SIG-M5 treated with dmso at 0.1 percent for 504 hours (cell line): ENCODE data around the gene CPD.

Source experiments
- DNase-seq: peaks from one replicate; lab custom pipeline; 2025; ENCODE audit not compliant: unreplicated experiment; lab: John Stamatoyannopoulos, UW

The CPD gene

DNA sequence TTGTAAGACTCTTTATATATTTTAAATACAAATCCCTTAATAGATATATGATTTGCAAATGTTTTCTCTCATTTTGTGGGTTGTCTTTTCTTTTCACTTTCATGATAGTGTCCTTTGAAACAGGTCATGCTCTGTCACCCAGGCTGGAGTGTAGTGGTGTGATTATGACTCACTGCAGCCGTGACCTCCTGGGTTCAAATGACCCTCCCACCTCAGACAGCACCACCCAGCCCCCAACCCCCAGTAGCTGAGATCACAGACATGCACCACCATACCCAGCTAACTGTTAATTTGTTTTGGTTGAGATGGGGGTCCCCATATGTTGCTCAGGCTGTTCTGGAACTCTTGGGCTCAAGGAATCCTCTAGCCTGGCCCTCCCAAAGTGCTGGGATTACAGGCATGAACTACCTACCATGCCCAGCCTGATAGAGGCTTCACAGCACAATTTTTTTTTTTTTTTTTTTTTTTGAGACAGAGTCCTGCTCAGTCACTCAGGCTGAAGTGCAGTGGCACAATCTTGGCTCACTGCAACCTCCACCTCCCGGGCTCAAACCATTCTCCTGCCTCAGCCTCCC is 26.4 kb upstream of the CPD start:
- DNase-seq = no peak

DNA sequence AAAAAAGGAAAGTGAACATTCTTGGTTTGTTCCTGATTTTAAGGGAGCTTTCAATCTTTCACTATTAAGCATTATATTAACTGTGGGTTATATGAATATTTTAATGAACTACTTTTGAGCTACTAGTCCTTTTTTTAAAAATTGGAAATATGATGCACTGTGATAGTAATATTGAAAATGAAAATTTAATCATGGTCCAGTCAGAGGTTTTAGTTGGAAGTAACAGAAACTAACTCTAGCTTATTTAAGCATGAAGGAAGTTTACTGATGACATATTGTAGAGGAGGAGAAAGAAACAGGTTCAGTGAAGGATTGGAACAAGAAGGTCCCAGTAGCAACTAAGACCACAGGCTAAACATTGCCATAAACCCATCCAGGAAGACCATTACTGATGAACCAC is 24.0 kb upstream of the CPD start:
- DNase-seq = no peak

DNA sequence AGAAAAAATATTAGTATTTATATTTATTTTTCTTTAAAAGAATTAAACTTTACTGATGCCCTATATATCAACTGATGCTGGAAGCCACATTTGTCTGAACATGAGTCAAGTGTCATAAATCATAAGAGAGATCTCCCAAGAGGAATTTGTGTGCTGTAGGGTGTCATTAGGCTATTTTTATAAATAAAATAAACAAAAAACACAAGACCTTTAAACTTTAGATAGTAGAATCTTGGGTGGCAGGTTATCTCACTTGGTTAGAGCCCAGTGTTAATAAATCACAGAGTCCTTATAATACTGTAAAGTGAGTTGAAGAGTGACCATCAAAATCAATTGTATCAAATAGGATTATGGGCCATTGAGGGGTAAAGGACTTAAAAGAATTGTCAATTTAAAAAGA is 21.3 kb upstream of the CPD start:
- DNase-seq = no peak

DNA sequence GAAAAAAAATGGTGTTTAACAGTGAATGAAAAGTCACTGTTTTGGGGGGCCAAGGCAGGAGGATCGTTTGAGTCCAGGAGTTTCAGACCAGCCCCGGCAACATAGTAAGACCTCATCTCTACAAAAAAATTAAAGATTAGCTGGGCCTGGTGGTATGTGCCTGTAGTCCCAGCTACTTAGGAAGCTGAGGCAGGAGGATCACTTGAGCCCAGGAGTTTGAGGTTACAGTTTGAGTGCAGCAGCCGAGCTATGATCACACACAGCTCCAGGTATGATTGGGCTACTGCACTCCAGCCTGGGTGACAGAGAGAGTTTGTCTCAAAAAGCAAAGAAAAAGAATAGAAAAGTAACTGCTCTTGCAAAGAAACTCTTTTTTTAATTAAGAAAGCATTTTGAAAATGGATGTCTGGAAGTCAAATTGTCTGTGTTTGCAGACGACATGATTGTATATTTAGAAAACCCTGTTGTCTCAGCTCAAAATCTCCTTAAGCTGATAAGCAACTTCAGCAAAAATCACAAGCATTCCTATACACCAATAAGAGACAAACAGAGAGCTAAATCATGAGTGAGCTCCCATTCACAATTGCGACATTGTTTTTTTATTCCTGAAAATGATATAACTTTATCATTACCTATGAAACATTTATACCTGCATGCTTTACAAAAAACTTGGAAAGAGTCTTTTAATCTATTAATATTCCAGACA is 20.5 kb upstream of the CPD start:
- no peak for DNase-seq

DNA sequence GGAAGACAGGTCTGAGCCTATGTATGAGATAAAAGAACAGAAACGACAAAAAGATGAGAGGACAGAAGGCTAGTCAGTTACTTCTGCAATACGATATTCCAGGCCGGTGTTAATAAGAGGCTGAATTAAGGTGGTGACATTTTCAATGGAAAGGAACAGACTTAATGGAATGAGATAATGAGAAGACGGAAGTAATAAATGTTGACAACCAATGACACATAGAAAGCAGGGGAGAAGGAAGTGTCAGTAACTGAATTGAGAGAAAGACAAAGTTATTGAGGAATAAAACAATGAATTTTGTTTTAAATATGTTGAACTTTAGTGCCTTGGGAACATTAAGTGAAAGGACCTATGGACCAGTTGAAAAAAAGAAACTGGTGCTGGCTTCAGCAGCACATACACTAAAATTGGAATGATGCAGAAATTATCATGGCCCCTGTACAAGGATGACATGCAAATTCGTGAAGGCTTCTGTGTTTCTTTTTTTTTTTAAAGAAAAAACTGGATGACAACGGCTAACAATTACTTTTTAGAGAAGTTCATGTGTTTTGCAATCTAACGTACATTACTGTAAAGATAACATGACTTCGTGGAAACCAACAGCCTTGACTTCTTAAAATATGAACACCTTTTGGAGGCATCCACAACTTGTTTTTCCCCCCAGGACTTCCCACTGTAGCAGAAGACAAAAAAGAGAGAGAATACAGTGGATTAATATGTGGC is 18.5 kb upstream of the CPD start:
- DNase-seq = peak; percentile 86

DNA sequence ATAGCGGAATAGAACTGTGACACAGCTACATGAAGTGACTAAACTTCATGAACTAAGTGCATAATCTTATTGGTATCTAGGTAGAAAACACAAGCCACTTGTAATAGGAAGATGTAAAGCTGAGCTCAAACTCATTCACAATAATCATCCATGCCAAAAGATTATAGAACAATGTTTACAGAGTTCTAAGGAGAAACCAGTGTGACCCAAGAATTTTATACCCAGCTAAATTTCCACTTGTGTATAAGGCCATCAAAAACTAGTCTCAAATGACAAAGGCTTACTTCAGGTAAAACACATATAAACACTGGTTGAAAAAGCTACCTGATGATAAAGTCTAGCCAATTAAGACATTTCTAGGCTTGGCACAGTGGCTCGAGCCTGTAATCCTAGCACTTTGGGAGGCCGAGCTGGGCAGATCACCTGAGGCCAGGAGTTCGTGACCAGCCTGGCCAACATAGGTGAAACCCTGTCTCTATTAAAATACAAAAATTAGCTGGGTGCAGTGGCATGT is 16.9 kb upstream of the CPD start:
- DNase-seq = no peak

DNA sequence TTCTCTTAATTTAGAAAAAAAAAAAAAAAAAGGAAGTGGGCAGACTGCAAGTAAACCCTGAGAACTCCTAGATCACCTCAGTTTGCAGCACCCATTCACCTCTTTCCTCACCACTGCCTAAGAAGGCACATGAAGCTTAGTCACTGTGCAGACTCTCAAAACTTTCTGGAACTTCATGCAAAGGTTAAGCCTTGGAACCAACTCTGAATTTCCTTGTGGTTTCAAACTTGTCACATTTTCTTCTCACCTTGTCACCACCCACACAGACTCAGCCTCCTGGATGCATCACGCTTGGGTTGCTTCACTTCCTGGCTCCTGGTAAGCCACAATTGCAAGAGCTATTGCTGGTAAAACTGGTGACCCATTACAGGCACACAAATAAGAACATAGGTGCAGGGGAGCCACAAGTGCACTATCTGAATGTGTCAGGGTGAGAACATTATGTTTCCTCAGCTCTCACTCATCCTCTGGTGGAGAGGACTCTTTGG is 15.0 kb upstream of the CPD start:
- peak; percentile 87 for DNase-seq

DNA sequence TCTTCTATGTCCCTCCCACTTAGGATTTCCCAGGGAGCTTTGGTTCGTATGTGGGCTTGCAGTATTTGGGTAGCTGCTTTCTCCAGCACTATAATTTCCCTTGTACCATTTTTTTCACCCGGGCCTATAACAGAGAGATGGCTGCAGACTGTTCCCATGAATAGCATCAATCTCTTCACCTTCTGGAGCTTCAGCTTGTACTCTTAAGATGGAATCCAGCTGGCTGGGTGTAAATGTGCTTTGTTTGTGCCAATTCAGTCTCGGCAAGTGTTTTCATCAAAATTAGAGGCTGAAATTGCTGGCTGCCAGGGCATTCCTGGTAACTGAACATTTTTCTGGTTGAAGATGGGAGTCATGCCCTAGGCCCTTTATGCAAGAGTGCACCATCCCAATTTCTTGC is 12.2 kb upstream of the CPD start:
- no peak for DNase-seq

DNA sequence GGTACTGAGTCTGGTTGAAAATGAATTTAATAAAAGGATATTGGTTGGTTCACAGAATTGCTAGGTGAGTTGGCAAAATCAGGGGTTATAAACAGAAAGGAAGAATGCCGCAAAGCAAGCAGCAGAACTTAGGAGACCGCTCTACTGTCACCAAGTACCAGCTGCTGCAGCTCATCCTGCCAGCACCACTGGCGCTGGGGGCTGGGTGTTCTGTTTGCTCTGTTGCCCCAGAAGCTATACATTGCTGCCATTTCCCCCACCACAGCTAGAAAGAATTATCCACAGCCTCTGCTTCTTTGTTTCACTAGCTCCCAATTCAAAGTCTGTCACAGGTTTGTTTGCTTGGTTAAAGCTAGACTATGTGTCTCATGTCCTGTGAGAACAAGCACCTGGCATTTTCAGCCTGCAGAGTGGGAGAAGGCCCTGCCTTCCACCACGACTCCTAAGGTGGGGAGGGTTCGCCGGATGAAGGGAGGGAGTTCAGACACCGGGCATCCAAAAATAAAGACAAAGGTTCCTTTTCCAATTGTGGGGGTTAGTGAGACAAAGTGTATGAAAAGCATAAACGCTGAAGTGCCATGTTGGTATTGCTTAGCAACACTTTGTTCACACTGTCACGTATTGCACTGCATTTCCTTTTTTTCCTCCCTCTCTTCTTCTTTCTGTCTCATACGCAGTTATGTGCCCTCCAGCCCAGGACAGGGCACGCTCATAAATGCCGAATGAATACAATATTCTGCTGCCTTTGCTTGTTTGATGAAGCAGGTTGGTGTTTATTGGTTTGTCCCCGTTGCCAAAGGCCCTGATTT is 9.6 kb upstream of the CPD start:
- peak; percentile 54 for DNase-seq

DNA sequence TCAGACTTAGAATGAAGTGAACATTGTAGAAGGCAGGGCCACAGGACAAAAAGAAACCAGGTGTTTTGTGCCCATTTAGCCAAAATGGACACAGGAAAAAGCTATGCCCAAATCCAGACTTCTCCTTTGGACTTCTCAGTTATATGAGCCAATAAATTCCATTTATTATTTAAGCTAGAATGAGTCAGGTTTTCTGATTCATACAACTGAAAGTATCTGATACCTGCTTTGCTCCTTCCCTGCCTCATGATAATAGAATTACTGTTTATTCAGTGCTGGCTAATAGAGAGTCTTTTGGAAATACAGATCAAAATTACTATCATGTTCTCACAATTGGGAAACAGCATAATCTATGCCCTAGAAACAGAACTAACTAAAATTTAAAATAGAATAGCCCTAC is 8.7 kb upstream of the CPD start:
- DNase-seq = no peak

DNA sequence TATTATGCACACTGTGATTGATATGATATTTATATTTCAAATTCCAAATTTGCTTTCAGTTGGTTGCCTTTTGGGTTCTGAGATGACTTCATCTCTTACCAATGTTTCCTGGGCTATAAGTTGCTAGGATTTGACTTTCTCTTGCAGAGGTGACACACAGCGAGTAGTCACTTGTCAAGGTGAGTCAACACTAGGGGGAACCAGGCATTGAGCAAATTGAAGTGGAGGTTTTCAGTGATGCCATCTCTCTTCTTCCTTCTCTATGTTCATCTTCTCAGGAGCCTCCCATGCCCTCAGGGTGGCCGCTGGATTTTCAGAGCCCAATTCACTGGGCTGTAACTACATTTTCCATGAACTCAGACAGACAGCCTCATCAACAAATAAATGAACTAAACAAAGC is 6.0 kb upstream of the CPD start:
- DNase-seq = no peak

DNA sequence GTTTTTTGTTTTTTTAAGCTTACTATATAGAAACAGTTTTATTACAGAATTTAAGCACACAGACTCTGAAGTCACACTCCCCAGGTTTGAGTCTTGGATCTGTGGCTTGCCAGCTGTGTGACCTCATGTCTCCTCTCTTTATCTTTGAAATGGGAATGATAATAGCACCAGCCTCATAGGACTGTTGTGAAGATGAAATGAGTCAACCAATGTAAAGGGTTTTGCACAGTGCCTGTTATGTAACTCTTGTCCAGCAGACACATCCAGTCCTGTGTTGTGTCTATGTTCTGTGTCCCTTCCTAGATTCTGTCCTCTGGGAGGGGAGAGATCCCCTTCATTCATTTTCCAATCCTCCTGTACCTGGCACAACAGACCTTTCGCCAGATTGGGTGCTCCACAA is 3.1 kb upstream of the CPD start:
- no peak for DNase-seq

DNA sequence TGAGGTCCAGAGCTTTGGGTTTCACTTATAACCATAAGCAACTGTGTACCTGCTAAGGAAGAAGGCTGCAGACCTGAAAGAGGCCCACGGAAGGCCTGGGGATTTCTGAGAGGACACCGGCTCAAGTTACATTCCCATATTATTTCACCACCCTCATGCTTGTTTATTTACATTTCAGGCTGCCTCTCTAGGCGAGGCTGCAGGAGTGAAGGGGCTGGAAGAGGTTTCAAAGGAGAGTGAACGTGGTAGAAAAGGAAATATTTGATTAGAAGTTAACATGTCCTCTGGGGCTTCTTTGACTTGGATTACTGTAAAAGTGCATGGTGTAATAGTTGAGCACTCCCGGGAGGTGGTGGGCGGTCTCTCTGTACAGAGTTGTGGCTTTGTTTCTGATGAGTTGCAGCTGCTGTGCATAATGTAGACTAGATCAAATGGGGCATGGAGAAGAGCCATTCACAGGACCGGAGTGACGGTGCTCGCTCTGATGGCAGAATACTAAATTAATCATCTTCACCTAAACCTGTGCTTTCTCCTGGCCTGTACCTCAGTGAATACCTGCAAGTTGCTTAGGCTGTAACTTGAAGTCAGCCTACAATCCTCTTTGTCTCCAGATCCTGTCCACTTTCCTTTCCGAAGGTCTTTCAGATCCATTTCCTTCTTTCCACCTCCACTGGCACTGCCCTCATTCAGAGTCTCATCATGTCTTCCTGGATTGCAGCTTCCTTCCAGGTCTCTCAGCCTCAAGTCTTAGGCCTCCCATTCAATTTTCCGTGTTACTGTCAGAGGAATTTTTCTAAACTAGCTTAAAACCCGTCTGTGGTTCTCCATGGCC is 1.9 kb upstream of the CPD start:
- DNase-seq = peak; percentile 31

DNA sequence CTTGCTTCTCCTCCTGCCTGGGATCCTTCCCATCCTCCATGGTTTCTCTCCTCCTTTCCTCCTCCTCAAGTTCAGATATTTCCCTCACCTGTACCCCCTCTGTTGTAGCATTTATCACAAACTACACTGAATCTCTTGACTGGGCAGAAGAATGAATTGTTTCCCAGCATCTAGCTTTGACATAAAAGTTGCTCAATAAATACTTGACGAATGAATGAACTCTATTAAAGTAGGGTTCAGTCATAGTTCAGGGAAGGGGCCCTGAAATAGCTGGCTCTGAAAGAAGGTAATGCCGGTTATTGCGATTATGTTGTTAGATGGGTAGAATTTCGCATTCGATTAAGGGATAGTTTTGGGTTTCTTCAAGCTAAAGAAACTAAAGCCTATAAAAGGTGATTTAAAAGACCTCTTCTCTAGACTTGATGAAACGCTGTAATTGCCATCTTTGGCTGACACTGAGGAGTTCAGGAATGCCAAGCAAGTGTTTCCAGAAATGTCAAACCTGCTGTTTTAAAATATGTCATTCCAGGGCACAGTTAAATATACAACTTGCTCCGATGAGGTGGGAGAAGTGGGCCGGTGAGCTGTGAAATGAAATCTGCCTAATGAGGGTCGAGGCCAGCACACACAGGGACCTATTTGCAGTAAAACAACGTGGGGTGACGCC is 1.0 kb upstream of the CPD start:
- DNase-seq = no peak

DNA sequence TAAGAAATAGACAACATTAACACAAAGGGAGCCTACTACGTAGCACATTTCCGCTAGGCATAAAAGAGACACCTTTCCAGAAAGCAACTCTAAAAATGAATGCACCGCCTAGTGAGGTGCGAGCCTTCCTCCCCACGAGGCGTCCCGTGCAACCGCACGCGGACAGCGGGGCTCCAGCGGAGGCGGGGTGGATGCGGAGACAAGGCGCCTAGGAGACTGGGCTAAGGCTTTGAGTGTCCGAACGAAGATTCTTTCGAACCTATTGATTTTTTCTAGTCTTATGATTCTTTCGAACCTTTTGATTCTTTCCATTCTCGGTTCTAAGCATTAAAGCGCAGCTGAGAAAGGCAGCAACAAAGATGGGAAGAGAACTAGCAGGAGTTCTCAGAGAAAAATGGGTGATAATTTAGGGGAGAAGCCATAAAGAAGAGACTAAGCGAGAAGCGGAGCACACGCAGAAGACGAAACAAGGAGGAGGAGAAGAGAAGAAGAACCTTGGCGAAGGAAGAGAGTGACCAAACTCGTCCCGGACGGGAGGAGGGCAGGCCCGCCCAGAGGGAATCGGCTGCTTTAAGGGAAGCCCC is 394 bp upstream of the CPD start:
- DNase-seq = no peak

DNA sequence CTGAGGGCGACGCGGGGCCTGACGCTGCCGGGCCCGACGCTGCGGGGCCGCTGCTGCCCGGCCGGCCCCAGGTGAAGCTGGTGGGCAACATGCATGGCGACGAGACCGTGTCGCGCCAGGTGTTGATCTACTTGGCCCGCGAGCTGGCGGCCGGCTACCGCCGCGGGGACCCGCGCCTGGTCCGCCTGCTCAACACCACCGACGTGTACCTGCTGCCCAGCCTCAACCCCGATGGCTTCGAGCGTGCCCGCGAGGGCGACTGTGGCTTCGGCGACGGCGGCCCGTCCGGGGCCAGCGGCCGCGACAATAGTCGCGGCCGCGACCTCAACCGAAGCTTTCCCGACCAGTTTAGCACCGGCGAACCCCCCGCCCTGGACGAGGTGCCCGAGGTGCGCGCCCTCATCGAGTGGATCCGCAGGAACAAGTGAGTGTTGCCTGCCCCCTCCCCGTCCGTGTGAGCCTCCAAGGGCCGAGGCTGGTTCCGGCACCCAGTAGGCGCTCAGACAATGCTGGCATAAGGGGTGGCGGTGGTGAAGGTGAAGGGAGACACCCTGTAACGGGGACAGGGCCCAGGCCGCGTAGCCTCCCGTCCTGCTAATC is 676 bp downstream of the CPD start:
- no peak for DNase-seq

DNA sequence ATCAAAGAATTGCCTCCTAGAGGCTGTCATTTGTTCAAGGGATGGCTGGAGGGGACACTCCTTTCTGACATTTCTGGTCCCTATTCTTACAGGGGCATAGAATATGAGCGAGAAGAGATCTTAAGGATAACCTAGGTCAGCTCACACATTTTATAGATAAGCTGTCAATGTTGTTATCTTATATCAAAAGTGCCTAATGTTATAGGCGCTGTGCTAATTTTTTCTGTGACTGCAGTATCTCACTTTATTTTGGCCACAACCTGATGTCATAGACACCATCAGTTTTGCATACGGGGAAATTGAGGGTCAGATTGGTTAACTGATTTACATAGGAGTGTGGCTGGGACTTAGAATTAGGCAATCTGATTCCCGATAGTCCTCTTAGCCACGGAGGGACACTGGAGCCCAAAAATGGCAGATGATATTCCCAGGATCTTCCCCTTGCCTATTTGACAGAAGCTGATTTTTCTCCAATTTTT is 1.2 kb downstream of the CPD start:
- DNase-seq = peak; percentile 20

DNA sequence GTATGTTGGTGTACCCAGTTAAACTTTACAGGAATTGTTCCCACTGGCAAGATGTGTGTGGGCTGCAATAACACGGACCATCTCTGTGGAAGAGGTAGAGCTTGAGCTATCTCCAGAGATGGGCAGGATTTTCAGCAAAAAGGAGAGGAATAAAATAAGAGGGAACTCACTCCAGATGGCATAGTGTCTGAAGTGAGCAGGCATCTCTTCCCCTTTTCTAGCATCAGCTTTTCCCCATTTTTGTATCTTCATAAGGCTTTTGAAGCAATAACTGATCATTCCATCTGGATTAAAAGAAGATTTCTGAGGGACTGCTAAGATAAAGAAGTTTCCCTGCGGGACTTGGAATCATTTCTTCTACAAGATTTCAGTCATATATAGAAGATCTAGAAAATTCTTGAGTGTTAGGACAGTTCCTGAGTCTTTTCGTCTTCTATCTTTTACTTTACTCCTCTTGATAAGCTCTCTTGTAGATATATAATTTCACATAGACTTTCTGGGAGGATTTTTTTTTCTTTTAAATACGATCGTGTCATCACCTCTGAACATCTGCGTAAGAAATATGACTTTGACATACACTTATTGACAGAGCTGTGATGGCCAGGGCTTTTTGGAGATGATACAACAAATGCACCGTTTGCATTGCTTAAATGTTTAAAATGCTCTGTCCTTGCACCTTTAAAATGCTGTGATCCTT is 2.1 kb downstream of the CPD start:
- DNase-seq = peak; percentile 38

DNA sequence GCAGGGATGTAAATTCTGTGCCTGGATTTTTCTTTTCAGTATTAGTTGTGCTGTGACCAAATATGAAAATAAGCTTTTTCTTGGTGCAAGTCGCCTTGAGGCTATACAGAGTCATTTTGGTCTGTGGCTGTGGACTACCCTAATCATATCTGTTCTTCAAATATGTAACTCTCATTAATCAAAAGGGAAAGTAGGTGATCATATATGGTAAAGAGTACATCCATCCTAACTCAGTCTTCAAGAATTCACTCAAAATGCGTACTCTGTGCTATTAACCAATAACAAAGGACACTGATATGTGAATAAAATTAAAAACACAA is 2.6 kb downstream of the CPD start:
- no peak for DNase-seq
